GM12878 (cell line): ENCODE measurements around the gene ABCD2. TPM values are rescaled to one million over a fixed set of nuclear protein-coding genes. Genes with fewer than 3 reads are reported as not detected.

Source experiments
- ATAC-seq: fragments of 200-7000 bp; cut with Tn5 transposase; 3 replicates; pipeline ENCODE4 v1.9.1; 2020; ENCODE audit warnings: mild to moderate bottlenecking, moderate library complexity
- BruUV-seq: library from RNA; stranded (reverse); fragments of 400-500 nt; replicated peaks from 2 replicates; lab custom pipeline; 2021; lab: Mats Ljungman, UMichigan
- CTCF ChIA-PET: fragments of 300-600 bp; sonication (Branson Sonifier 250); formaldehyde crosslinking; extraction: SDS; loops from one replicate; lab custom pipeline; 2021; ENCODE audit warnings: inconsistent platforms; lab: Yijun Ruan, JAX
- POLR2A ChIA-PET: fragments of 350-600 bp; formaldehyde crosslinking; extraction: SDS; loops from one replicate; lab custom pipeline; 2021; ENCODE audit warnings: inconsistent platforms; lab: Charles Lee
- RAD21 ChIA-PET: fragments of 300-600 bp; sonication (Branson Sonifier 250); formaldehyde crosslinking; loops from one replicate; lab custom pipeline; 2023; ENCODE audit warnings: antibody characterized with exemption; ENCODE audit not compliant: unreplicated experiment; lab: Charles Lee
- SMC1A ChIA-PET: fragments of 300-600 bp; sonication (Branson Sonifier 250); formaldehyde crosslinking; loops from one replicate; lab custom pipeline; 2023; ENCODE audit not compliant: unreplicated experiment, uncharacterized antibody; lab: Charles Lee
- DNase-seq: peaks from one replicate; pipeline ENCODE4 v3.0.0-alpha.2; 2011; ENCODE audit warnings: low read depth, low spot score
- FAIRE-seq: peaks from 3 replicates; lab custom pipeline; 2011; peaks lifted over from hg19 to GRCh38; lab: Jason Lieb, UNC
- H2AFZ ChIP-seq: 2 replicates; pipeline ENCODE4 v1.6.0; 2011; ENCODE audit warnings: low read depth, low read length, control low read depth; ENCODE audit not compliant: control insufficient read depth
- H3K27ac ChIP-seq: 2 replicates; pipeline ENCODE4 v1.5.1; 2011; ENCODE audit warnings: control low read depth; ENCODE audit not compliant: control insufficient read depth, insufficient read depth
- H3K27me3 ChIP-seq, 2 experiments: replicated peaks in 1 of 2; 2 replicates each; pipeline versions ENCODE4 v1.6.0 to v1.6.1; 2011; ENCODE audit warnings: low read length in 1 of 2; ENCODE audit not compliant: control insufficient read depth in 2 of 2, insufficient read depth in 2 of 2
- H3K36me3 ChIP-seq, 2 experiments: 2 replicates each; pipeline ENCODE4 v1.5.1; 2011; ENCODE audit warnings: low read length in 1 of 2; ENCODE audit not compliant: control insufficient read depth in 2 of 2, insufficient read depth in 2 of 2
- H3K4me1 ChIP-seq: 2 replicates; pipeline ENCODE4 v1.6.1; 2011; ENCODE audit warnings: mild to moderate bottlenecking, low read length, moderate library complexity, mixed read lengths; ENCODE audit not compliant: control insufficient read depth, insufficient read depth
- H3K4me2 ChIP-seq: 2 replicates; pipeline ENCODE4 v1.6.0; 2011; ENCODE audit warnings: control low read depth; ENCODE audit not compliant: control insufficient read depth, insufficient read depth
- H3K4me3 ChIP-seq: fragments of 200-600 bp; sonication (generic); 2 replicates; pipeline ENCODE4 v1.5.1; 2016
- H3K79me2 ChIP-seq: 2 replicates; pipeline ENCODE4 v1.6.0; 2011; ENCODE audit warnings: low read length; ENCODE audit not compliant: control insufficient read depth, insufficient read depth
- H3K9ac ChIP-seq: 2 replicates; pipeline ENCODE4 v1.8.0; 2011; ENCODE audit warnings: low read length, control low read depth, mixed read lengths; ENCODE audit not compliant: control insufficient read depth, insufficient read depth
- H3K9me3 ChIP-seq: replicated peaks from 3 replicates; pipeline ENCODE4 v1.5.1; 2011; ENCODE audit warnings: mild to moderate bottlenecking, low read length; ENCODE audit not compliant: control insufficient read depth, insufficient read depth
- H4K20me1 ChIP-seq: 2 replicates; pipeline ENCODE4 v1.6.0; 2011; ENCODE audit not compliant: control insufficient read depth, insufficient read depth
- ATF2 ChIP-seq: IDR thresholded peaks from 2 replicates; pipeline ENCODE4 v1.6.1; 2012; ENCODE audit warnings: low read length, inconsistent platforms
- ESRRA ChIP-seq: IDR thresholded peaks from 2 replicates; pipeline ENCODE4 v1.6.1; 2012; ENCODE audit warnings: mild to moderate bottlenecking, low read length, improper control_type of control experiment
- IRF4 ChIP-seq: IDR thresholded peaks from 2 replicates; pipeline ENCODE4 v1.6.1; 2011; ENCODE audit warnings: low read depth, low read length
- KAT2A ChIP-seq: conservative IDR thresholded peaks from 2 replicates; pipeline ENCODE4 v1.6.1; 2011; ENCODE audit warnings: low read depth, low read length; ENCODE audit not compliant: control insufficient read depth
- MTA3 ChIP-seq: IDR thresholded peaks from 2 replicates; pipeline ENCODE4 v1.6.1; 2012; ENCODE audit warnings: low read length, inconsistent platforms, borderline replicate concordance
- NBN ChIP-seq: fragments of 450-650 bp; IDR thresholded peaks from 2 replicates; pipeline ENCODE4 v1.6.1; 2016
- NFIC ChIP-seq: IDR thresholded peaks from 2 replicates; pipeline ENCODE4 v1.6.1; 2012; ENCODE audit warnings: low read depth, mild to moderate bottlenecking, inconsistent platforms, low read length, moderate library complexity
- RBBP5 ChIP-seq: fragments of 200-600 bp; sonication (generic); conservative IDR thresholded peaks from 2 replicates; pipeline ENCODE4 v1.6.1; 2016
- SIN3A ChIP-seq: IDR thresholded peaks from 2 replicates; pipeline ENCODE4 v1.6.1; 2012; ENCODE audit warnings: low read depth, low read length, improper control_type of control experiment
- SKIL ChIP-seq: fragments of 450-650 bp; IDR thresholded peaks from 2 replicates; pipeline ENCODE4 v1.6.1; 2017; ENCODE audit warnings: mild to moderate bottlenecking, low read depth, inconsistent platforms; ENCODE audit not compliant: poor library complexity, severe bottlenecking
- USF2 ChIP-seq: IDR thresholded peaks from 2 replicates; pipeline ENCODE4 v1.6.1; 2011; ENCODE audit warnings: low read depth, low read length, improper control_type of control experiment, borderline replicate concordance
- YBX1 ChIP-seq: fragments of 450-650 bp; IDR thresholded peaks from 2 replicates; pipeline ENCODE4 v1.6.1; 2016; ENCODE audit warnings: antibody characterized with exemption
- ZNF217 ChIP-seq: fragments of 450-650 bp; IDR thresholded peaks from 2 replicates; pipeline ENCODE4 v1.6.1; 2017; ENCODE audit warnings: antibody characterized with exemption, mild to moderate bottlenecking
- ZZZ3 ChIP-seq: IDR thresholded peaks from 2 replicates; pipeline ENCODE4 v1.6.1; 2011; ENCODE audit warnings: low read depth; ENCODE audit not compliant: control insufficient read depth, insufficient read length
- in situ Hi-C: fragments of 300-500 bp; cut with MboI; formaldehyde crosslinking; loops from 9 replicates; pipeline ENCODE4 v1.14.3; 2018; ENCODE audit warnings: mixed read lengths
- intact Hi-C: fragments of 100-400 bp; cut with micrococcal nuclease; formaldehyde crosslinking; loops from one replicate; pipeline ENCODE4 v1.14.2; 2022; ENCODE audit not compliant: unreplicated experiment
- polyA plus RNA-seq, 11 experiments: library from polyadenylated mRNA; depleted of rRNA in 4 of 11; unstranded in 6 of 11; stranded (reverse) in 5 of 11; fragments of >200 nt; fragmentation: Nextera tagmentation in 4 of 11; fragmentation: Illumina TruSeq in 1 of 11; extraction: Ambion mirVana in 4 of 11; extraction: Trizol in 1 of 11; gene quantifications; 1 replicate in 1 of 11; 2 replicates in 10 of 11; pipeline versions ENCODE4 v1.2.1 to v1.2.3, GENCODE V29; 2011 to 2016; ENCODE audit warnings: inconsistent platforms in 2 of 11, missing spikeins in 2 of 11, low read depth in 1 of 11
- total RNA-seq, 4 experiments: library from RNA; depleted of rRNA in 3 of 4; stranded (reverse); fragments of >200 nt in 3 of 4; fragmentation: Illumina TruSeq in 1 of 4; extraction: Trizol in 1 of 4; gene quantifications; 2 replicates each; pipeline versions ENCODE4 v1.2.1 to v1.2.3, GENCODE V29; 2013 to 2021
- TF ChIP-seq, protein P1 (sequence below): fragments of 450-650 bp; IDR thresholded peaks from 2 replicates; pipeline ENCODE4 v1.6.1; 2016; ENCODE audit warnings: mild to moderate bottlenecking, moderate library complexity, borderline replicate concordance

Gene ABCD2
- total and polyA plus RNA-seq, 10 of the 15 experiments (the other 5 are each of a cell fraction or from before 2014, with no cell fraction given) = 4.4 to 16.2 (median 7.5) TPM

DNA sequence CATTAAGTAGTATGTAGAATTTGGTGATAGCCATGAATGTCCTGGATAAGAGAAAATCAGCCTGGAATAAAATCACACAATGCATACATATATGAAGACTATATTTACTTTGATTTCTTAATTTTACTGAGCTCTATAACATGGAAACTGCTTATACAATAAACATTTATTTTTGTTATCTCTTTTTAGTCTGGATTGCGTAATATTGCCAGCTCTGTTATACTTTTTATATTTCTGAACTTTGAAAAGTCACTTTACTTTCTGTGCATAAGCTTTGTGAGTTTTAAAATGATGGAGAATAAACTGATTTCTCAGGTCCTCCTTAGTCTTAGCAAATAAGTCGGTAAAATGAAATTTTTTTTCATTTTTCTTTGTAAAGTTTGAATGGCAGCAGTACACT is 19.2 kb upstream of the ABCD2 start (continued):
- TF ChIP-seq SKIL (no peak), IRF4 (no peak), ZNF217 (no peak), NFIC (no peak), ESRRA (no peak), MTA3 (no peak)
- TF ChIP-seq, all 136 proteins: peak for 0

DNA sequence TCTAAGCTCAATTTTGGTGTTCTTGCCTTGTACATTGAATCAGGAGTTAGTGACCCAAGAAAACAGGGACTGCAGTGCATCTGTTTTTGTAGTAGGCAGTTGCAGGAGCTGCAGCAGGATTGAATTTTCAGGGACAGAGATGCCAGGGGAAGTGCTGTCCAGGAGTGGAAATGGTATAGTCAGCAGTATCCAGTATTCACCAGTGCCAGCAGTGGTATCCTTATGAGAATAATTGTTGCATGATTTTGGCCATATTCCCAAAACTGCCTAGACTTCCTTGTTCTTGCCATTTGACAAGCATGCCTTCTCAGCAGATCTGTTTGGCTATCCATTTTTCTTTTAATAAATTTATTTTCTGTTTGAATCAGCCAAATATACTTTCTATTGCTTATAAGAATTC is 18.6 kb upstream of the ABCD2 start:
- POLR2A ChIA-PET = no interaction called here
- no TSS peak for BruUV-seq
- TF ChIP-seq YBX1 = no peak
- TF ChIP-seq, protein P1, sequence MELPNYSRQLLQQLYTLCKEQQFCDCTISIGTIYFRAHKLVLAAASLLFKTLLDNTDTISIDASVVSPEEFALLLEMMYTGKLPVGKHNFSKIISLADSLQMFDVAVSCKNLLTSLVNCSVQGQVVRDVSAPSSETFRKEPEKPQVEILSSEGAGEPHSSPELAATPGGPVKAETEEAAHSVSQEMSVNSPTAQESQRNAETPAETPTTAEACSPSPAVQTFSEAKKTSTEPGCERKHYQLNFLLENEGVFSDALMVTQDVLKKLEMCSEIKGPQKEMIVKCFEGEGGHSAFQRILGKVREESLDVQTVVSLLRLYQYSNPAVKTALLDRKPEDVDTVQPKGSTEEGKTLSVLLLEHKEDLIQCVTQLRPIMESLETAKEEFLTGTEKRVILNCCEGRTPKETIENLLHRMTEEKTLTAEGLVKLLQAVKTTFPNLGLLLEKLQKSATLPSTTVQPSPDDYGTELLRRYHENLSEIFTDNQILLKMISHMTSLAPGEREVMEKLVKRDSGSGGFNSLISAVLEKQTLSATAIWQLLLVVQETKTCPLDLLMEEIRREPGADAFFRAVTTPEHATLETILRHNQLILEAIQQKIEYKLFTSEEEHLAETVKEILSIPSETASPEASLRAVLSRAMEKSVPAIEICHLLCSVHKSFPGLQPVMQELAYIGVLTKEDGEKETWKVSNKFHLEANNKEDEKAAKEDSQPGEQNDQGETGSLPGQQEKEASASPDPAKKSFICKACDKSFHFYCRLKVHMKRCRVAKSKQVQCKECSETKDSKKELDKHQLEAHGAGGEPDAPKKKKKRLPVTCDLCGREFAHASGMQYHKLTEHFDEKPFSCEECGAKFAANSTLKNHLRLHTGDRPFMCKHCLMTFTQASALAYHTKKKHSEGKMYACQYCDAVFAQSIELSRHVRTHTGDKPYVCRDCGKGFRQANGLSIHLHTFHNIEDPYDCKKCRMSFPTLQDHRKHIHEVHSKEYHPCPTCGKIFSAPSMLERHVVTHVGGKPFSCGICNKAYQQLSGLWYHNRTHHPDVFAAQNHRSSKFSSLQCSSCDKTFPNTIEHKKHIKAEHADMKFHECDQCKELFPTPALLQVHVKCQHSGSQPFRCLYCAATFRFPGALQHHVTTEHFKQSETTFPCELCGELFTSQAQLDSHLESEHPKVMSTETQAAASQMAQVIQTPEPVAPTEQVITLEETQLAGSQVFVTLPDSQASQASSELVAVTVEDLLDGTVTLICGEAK = no peak
- TF ChIP-seq RBBP5 = no peak
- TF ChIP-seq ATF2 = no peak
- no peak for TF ChIP-seq SIN3A
- TF ChIP-seq KAT2A = no peak
- TF ChIP-seq ZZZ3 = no peak
- TF ChIP-seq NBN = no peak
- no peak for TF ChIP-seq USF2

More for the DNA sequence above, 18.6 kb upstream of the ABCD2 start:
- in situ Hi-C loops (no loop called here), intact Hi-C loops (no loop called here)
- H3K9ac ChIP-seq = no peak overlapping the region
- H3K79me2 ChIP-seq = no peaks in the 10 kb centered on the region
- no peak for ATAC-seq
- no peak overlapping the region for H3K4me2 ChIP-seq
- no peaks in the 10 kb centered on the region for H4K20me1 ChIP-seq
- H3K9me3 ChIP-seq = no peaks in the 10 kb centered on the region
- no peak overlapping the region; the same call in 1 of the 2 replicates for H2AFZ ChIP-seq
- no peak for DNase-seq
- no peak overlapping the region for H3K4me3 ChIP-seq
- RAD21 ChIA-PET = no interaction called here
- no peak overlapping the region for H3K27ac ChIP-seq
- H3K27me3 ChIP-seq = no peaks in the 10 kb centered on the region
- no peaks in the 10 kb centered on the region for H3K36me3 ChIP-seq
- SMC1A ChIA-PET = no interaction called here
- no peak for FAIRE-seq
- CTCF ChIA-PET = interaction anchor here (1.0 kb wide), 1 partner anchor 9 kb away, joined by 3 read pairs; no protein-coding TSS in a partner anchor
- H3K4me1 ChIP-seq = no peaks in the 10 kb centered on the region
